ENCODE data around the gene RBPMS2.

Gene RBPMS2

GRCh38 chr15:64740311-64741170 is 34.8 kb downstream of the RBPMS2 start:
- Histone ChIP-seq H3K9me3 (ENCODE audit: low read length) (no peaks in the 10 kb centered on the region), H3K27ac (ENCODE audit: low read depth, low read length) (peak overlapping the region; percentile 97), H3K4me1 (ENCODE audit: insufficient read depth, low read length) (peaks cover 60% of the 10 kb centered on the region), H3K36me3 (ENCODE audit: insufficient read depth, low read length) (peaks cover 8% of the 10 kb centered on the region), H3K4me3 (ENCODE audit: low read depth in 1 of 2, low read length in 2 of 2) (peak overlapping the region; percentile 7 to 43), H3K27me3 (ENCODE audit: control insufficient read depth in 1 of 2, insufficient read depth in 2 of 2, low read length in 2 of 2) (no peaks in the 10 kb centered on the region), H3K9ac (ENCODE audit: low read length) (peak overlapping the region; percentile 6)

GRCh38 chr15:64739577-64740143 is 35.7 kb downstream of the RBPMS2 start:
- H3K9me3 ChIP-seq (ENCODE audit: low read length) = no peaks in the 10 kb centered on the region
- H3K36me3 ChIP-seq (ENCODE audit: insufficient read depth, low read length) = peaks cover 8% of the 10 kb centered on the region
- H3K9ac ChIP-seq (ENCODE audit: low read length) = peak overlapping the region; percentile 64
- H3K27me3 ChIP-seq (ENCODE audit: control insufficient read depth in 1 of 2, insufficient read depth in 2 of 2, low read length in 2 of 2) = no peaks in the 10 kb centered on the region
- peaks cover 60% of the 10 kb centered on the region for H3K4me1 ChIP-seq (ENCODE audit: insufficient read depth, low read length)
- peak overlapping the region; percentile 97 for H3K27ac ChIP-seq (ENCODE audit: low read depth, low read length)
- peak overlapping the region in 1 of 2 donors; percentile 43 for H3K4me3 ChIP-seq (ENCODE audit: low read depth in 1 of 2, low read length in 2 of 2)

GRCh38 chr15:64739156-64739555 is 36.2 kb downstream of the RBPMS2 start:
- peak overlapping the region; percentile 64 for H3K9ac ChIP-seq (ENCODE audit: low read length)
- H3K4me1 ChIP-seq (ENCODE audit: insufficient read depth, low read length) = peaks cover 60% of the 10 kb centered on the region
- H3K9me3 ChIP-seq (ENCODE audit: low read length) = no peaks in the 10 kb centered on the region
- H3K27ac ChIP-seq (ENCODE audit: low read depth, low read length) = peak overlapping the region; percentile 97
- H3K27me3 ChIP-seq (ENCODE audit: control insufficient read depth in 1 of 2, insufficient read depth in 2 of 2, low read length in 2 of 2) = no peaks in the 10 kb centered on the region
- peaks cover 8% of the 10 kb centered on the region for H3K36me3 ChIP-seq (ENCODE audit: insufficient read depth, low read length)
- peak overlapping the region in 1 of 2 donors; percentile 43 for H3K4me3 ChIP-seq (ENCODE audit: low read depth in 1 of 2, low read length in 2 of 2)

GRCh38 chr15:64738226-64739095 is 36.9 kb downstream of the RBPMS2 start:
- Histone ChIP-seq H3K27ac (ENCODE audit: low read depth, low read length) (peak overlapping the region; percentile 97), H3K4me3 (ENCODE audit: low read depth in 1 of 2, low read length in 2 of 2) (peak overlapping the region in 1 of 2 donors; percentile 43), H3K9me3 (ENCODE audit: low read length) (no peaks in the 10 kb centered on the region), H3K9ac (ENCODE audit: low read length) (peak overlapping the region; percentile 64), H3K36me3 (ENCODE audit: insufficient read depth, low read length) (peaks cover 5% of the 10 kb centered on the region), H3K4me1 (ENCODE audit: insufficient read depth, low read length) (peaks cover 59% of the 10 kb centered on the region), H3K27me3 (ENCODE audit: control insufficient read depth in 1 of 2, insufficient read depth in 2 of 2, low read length in 2 of 2) (no peaks in the 10 kb centered on the region)

GRCh38 chr15:64732156-64732860 is 43.1 kb downstream of the RBPMS2 start:
- Histone ChIP-seq H3K27me3 (ENCODE audit: control insufficient read depth in 1 of 2, insufficient read depth in 2 of 2, low read length in 2 of 2) (no peaks in the 10 kb centered on the region), H3K4me3 (ENCODE audit: low read depth in 1 of 2, low read length in 2 of 2) (no peak overlapping the region), H3K9me3 (ENCODE audit: low read length) (no peaks in the 10 kb centered on the region), H3K36me3 (ENCODE audit: insufficient read depth, low read length) (peaks cover 16% of the 10 kb centered on the region), H3K9ac (ENCODE audit: low read length) (no peak overlapping the region), H3K27ac (ENCODE audit: low read depth, low read length) (no peak overlapping the region), H3K4me1 (ENCODE audit: insufficient read depth, low read length) (peaks cover 11% of the 10 kb centered on the region)

- no peak overlapping the region for H3K9ac ChIP-seq (ENCODE audit: low read length)
- H3K36me3 ChIP-seq (ENCODE audit: insufficient read depth, low read length) = peaks cover 16% of the 10 kb centered on the region
- no peak overlapping the region for H3K4me3 ChIP-seq (ENCODE audit: low read depth in 1 of 2, low read length in 2 of 2)
- H3K4me1 ChIP-seq (ENCODE audit: insufficient read depth, low read length) = peaks cover 11% of the 10 kb centered on the region
- no peaks in the 10 kb centered on the region for H3K27me3 ChIP-seq (ENCODE audit: control insufficient read depth in 1 of 2, insufficient read depth in 2 of 2, low read length in 2 of 2)
- no peaks in the 10 kb centered on the region for H3K9me3 ChIP-seq (ENCODE audit: low read length)
- H3K27ac ChIP-seq (ENCODE audit: low read depth, low read length) = no peak overlapping the region
Observed at GRCh38 chr15:64731805-64732151, 43.6 kb downstream of the RBPMS2 start.

- H3K36me3 ChIP-seq (ENCODE audit: insufficient read depth, low read length) = peaks cover 16% of the 10 kb centered on the region
- H3K4me3 ChIP-seq (ENCODE audit: low read depth in 1 of 2, low read length in 2 of 2) = no peak overlapping the region
- H3K9me3 ChIP-seq (ENCODE audit: low read length) = no peaks in the 10 kb centered on the region
- H3K4me1 ChIP-seq (ENCODE audit: insufficient read depth, low read length) = peaks cover 11% of the 10 kb centered on the region
- H3K9ac ChIP-seq (ENCODE audit: low read length) = no peak overlapping the region
- no peaks in the 10 kb centered on the region for H3K27me3 ChIP-seq (ENCODE audit: control insufficient read depth in 1 of 2, insufficient read depth in 2 of 2, low read length in 2 of 2)
- peak overlapping the region; percentile 49 for H3K27ac ChIP-seq (ENCODE audit: low read depth, low read length)
Observed at GRCh38 chr15:64731012-64731804, 44.2 kb downstream of the RBPMS2 start.

- peaks cover 8% of the 10 kb centered on the region for H3K4me1 ChIP-seq (ENCODE audit: insufficient read depth, low read length)
Observed at GRCh38 chr15:64730151-64730550, 45.2 kb downstream of the RBPMS2 start.

GRCh38 chr15:64720188-64720587 is 55.2 kb downstream of the RBPMS2 start:
- Histone ChIP-seq H3K27me3 (ENCODE audit: control insufficient read depth in 1 of 2, insufficient read depth in 2 of 2, low read length in 2 of 2) (no peaks in the 10 kb centered on the region), H3K4me3 (ENCODE audit: low read depth in 1 of 2, low read length in 2 of 2) (no peak overlapping the region), H3K9ac (ENCODE audit: low read length) (no peak overlapping the region), H3K9me3 (ENCODE audit: low read length) (no peaks in the 10 kb centered on the region), H3K27ac (ENCODE audit: low read depth, low read length) (no peak overlapping the region), H3K36me3 (ENCODE audit: insufficient read depth, low read length) (peaks cover 27% of the 10 kb centered on the region), H3K4me1 (ENCODE audit: insufficient read depth, low read length) (no peaks in the 10 kb centered on the region)

More at GRCh38 chr15:64730151-64730550, 45.2 kb downstream of the RBPMS2 start:
- Histone ChIP-seq H3K27me3 (ENCODE audit: control insufficient read depth in 1 of 2, insufficient read depth in 2 of 2, low read length in 2 of 2) (no peaks in the 10 kb centered on the region), H3K9ac (ENCODE audit: low read length) (no peak overlapping the region), H3K36me3 (ENCODE audit: insufficient read depth, low read length) (peaks cover 16% of the 10 kb centered on the region), H3K9me3 (ENCODE audit: low read length) (no peaks in the 10 kb centered on the region), H3K4me3 (ENCODE audit: low read depth in 1 of 2, low read length in 2 of 2) (no peak overlapping the region), H3K27ac (ENCODE audit: low read depth, low read length) (no peak overlapping the region)

- H3K9me3 ChIP-seq (ENCODE audit: low read length) = no peaks in the 10 kb centered on the region
- H3K4me3 ChIP-seq (ENCODE audit: low read depth in 1 of 2, low read length in 2 of 2) = no peak overlapping the region
- no peaks in the 10 kb centered on the region for H3K27me3 ChIP-seq (ENCODE audit: control insufficient read depth in 1 of 2, insufficient read depth in 2 of 2, low read length in 2 of 2)
- no peaks in the 10 kb centered on the region for H3K4me1 ChIP-seq (ENCODE audit: insufficient read depth, low read length)
- H3K36me3 ChIP-seq (ENCODE audit: insufficient read depth, low read length) = peaks cover 27% of the 10 kb centered on the region
- no peak overlapping the region for H3K9ac ChIP-seq (ENCODE audit: low read length)
- no peak overlapping the region for H3K27ac ChIP-seq (ENCODE audit: low read depth, low read length)
Observed at GRCh38 chr15:64717735-64718495, 57.5 kb downstream of the RBPMS2 start.
